Prostate gland (tissue), 2 donors: Measurements from ENCODE around the gene MPP3.

Experiments
- POLR2A ChIP-seq: fragments of 450-650 bp; IDR thresholded peaks from one replicate; pipeline ENCODE4 v1.6.1; 2016; ENCODE audit warnings: antibody characterized with exemption, mild to moderate bottlenecking
- POLR2AphosphoS5 ChIP-seq: sonication (generic); formaldehyde crosslinking; IDR thresholded peaks from one replicate; pipeline ENCODE4 v1.6.1; 2017; ENCODE audit warnings: antibody characterized with exemption
- TF ChIP-seq, protein P1 (sequence below), 4 experiments: fragments of 200-600 bp in 2 of 4; fragments of 450-650 bp in 2 of 4; sonication (generic) in 2 of 4; IDR thresholded peaks; 1 replicate in 3 of 4; 2 replicates in 1 of 4; pipeline ENCODE4 v1.5.1; 2016 to 2019; ENCODE audit warnings: antibody characterized with exemption in 4 of 4, mild to moderate bottlenecking in 2 of 4, moderate library complexity in 2 of 4

DNA sequence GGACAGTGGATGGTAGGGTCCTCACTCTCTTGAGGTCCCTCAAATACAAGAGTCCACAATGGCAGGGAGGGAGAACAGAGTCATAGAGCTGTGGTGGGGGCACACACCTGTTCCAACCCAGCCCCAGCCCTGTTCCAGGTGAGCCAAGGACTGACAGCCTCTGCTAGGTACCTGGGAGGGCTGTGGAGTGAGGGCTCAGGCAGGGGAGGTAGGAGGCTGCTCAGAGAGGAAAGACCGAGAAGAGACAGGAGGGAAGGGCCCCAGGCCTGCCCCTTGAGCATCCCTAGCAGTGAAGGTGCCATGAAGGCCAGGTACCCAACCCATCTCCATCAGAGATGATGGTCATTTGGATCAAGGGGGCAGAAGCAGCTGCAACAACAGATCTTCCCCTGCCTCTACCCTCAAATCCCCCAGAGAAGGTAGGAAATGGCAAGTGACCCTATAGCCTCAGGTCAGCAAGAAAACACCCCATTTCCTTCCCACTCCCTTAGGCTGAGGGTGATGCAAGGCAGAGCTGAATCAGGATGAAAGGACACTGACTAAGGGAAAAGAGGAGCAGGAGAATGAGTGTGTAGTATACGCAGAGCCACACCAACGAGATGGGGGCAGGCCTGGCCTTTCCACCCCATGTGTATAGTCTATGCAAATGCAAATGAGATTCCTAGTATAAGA lies 42.7 kb upstream of the MPP3 start:
- TF ChIP-seq POLR2AphosphoS5 (no peak), POLR2A (no peak)
- TF ChIP-seq, protein P1, sequence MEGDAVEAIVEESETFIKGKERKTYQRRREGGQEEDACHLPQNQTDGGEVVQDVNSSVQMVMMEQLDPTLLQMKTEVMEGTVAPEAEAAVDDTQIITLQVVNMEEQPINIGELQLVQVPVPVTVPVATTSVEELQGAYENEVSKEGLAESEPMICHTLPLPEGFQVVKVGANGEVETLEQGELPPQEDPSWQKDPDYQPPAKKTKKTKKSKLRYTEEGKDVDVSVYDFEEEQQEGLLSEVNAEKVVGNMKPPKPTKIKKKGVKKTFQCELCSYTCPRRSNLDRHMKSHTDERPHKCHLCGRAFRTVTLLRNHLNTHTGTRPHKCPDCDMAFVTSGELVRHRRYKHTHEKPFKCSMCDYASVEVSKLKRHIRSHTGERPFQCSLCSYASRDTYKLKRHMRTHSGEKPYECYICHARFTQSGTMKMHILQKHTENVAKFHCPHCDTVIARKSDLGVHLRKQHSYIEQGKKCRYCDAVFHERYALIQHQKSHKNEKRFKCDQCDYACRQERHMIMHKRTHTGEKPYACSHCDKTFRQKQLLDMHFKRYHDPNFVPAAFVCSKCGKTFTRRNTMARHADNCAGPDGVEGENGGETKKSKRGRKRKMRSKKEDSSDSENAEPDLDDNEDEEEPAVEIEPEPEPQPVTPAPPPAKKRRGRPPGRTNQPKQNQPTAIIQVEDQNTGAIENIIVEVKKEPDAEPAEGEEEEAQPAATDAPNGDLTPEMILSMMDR (IDR thresholded peaks at IDR 0.05) = no peak
